HG03457 (cell line): ENCODE measurements around the gene PLEKHD1.

Experiments
- ATAC-seq: cut with Tn5 transposase; IDR thresholded peaks from one replicate; pipeline ENCODE4 v1.9.1; 2021; ENCODE audit warnings: moderate number of reproducible peaks; ENCODE audit not compliant: unreplicated experiment

PLEKHD1 gene

GRCh38 chr14:69547701-69548348 lies 63.3 kb downstream of the PLEKHD1 start:
- no peak for ATAC-seq

- ATAC-seq = no peak
Observed at GRCh38 chr14:69548566-69548965, 64.0 kb downstream of the PLEKHD1 start.

GRCh38 chr14:69551511-69551910 lies 67.0 kb downstream of the PLEKHD1 start:
- no peak for ATAC-seq

GRCh38 chr14:69553252-69553651 lies 68.7 kb downstream of the PLEKHD1 start:
- ATAC-seq = no peak

GRCh38 chr14:69554500-69554899 lies 70.0 kb downstream of the PLEKHD1 start:
- ATAC-seq = no peak

- no peak for ATAC-seq
Observed at GRCh38 chr14:69558774-69559173, 74.2 kb downstream of the PLEKHD1 start.

GRCh38 chr14:69559581-69560011 lies 75.1 kb downstream of the PLEKHD1 start:
- no peak for ATAC-seq

- no peak for ATAC-seq
Observed at GRCh38 chr14:69560826-69561225, 76.3 kb downstream of the PLEKHD1 start.

GRCh38 chr14:69561893-69562292 lies 77.4 kb downstream of the PLEKHD1 start:
- no peak for ATAC-seq

GRCh38 chr14:69567563-69567962 lies 83.0 kb downstream of the PLEKHD1 start:
- no peak for ATAC-seq

- ATAC-seq = no peak
Observed at GRCh38 chr14:69569859-69570258, 85.3 kb downstream of the PLEKHD1 start.

GRCh38 chr14:69570836-69571330 lies 86.4 kb downstream of the PLEKHD1 start:
- ATAC-seq = no peak

GRCh38 chr14:69571449-69572029 lies 87.0 kb downstream of the PLEKHD1 start:
- ATAC-seq = no peak

- no peak for ATAC-seq
Observed at GRCh38 chr14:69572030-69572840, 87.7 kb downstream of the PLEKHD1 start.

GRCh38 chr14:69572841-69573135 lies 88.3 kb downstream of the PLEKHD1 start:
- no peak for ATAC-seq

- no peak for ATAC-seq
Observed at GRCh38 chr14:69573205-69573830, 88.8 kb downstream of the PLEKHD1 start.

GRCh38 chr14:69573831-69574262 lies 89.3 kb downstream of the PLEKHD1 start:
- no peak for ATAC-seq

- ATAC-seq = no peak
Observed at GRCh38 chr14:69574263-69574953, 89.9 kb downstream of the PLEKHD1 start, which contains the start of gene CCDC177. Gene CCDC177 (minus strand): TSS chr14:69574871. CDS start chr14:69573622, 1,249 bp downstream.

GRCh38 chr14:69574954-69575295 lies 90.4 kb downstream of the PLEKHD1 start:
- no peak for ATAC-seq

- ATAC-seq = no peak
Observed at GRCh38 chr14:69579476-69579875, 94.9 kb downstream of the PLEKHD1 start.

GRCh38 chr14:69580009-69580577 lies 95.6 kb downstream of the PLEKHD1 start:
- ATAC-seq = no peak
